Keratinocyte (primary cell): ENCODE measurements around the gene GRM1. TPM values are rescaled to one million over a fixed set of nuclear protein-coding genes. Genes with fewer than 3 reads are reported as not detected.

ENCODE experiments used
- DNase-seq: peaks from one replicate; pipeline ENCODE4 v3.0.0-alpha.2; 2011; ENCODE audit warnings: low read depth, missing footprints, low spot score
- FAIRE-seq: peaks from 2 replicates; lab custom pipeline; 2011; peaks lifted over from hg19 to GRCh38; lab: Jason Lieb, UNC
- H2AFZ ChIP-seq: 2 replicates; pipeline ENCODE4 v1.6.0; 2012; ENCODE audit warnings: low read length, control low read depth, inconsistent platforms; ENCODE audit not compliant: control insufficient read depth
- H3K27ac ChIP-seq: 2 replicates; pipeline ENCODE4 v1.5.1; 2011; ENCODE audit warnings: low read length; ENCODE audit not compliant: control insufficient read depth, insufficient read depth
- H3K27me3 ChIP-seq: 3 replicates; pipeline ENCODE4 v1.6.0; 2011; ENCODE audit warnings: low read length; ENCODE audit not compliant: control insufficient read depth, insufficient read depth; ENCODE audit errors: extremely low read depth
- H3K36me3 ChIP-seq, 2 experiments: 2 replicates in 1 of 2; 3 replicates in 1 of 2; pipeline ENCODE4 v1.5.1; 2011; ENCODE audit warnings: low read length in 2 of 2, mild to moderate bottlenecking in 1 of 2; ENCODE audit not compliant: control insufficient read depth in 2 of 2, insufficient read depth in 2 of 2; ENCODE audit errors: extremely low read depth in 1 of 2
- H3K4me1 ChIP-seq: 3 replicates; pipeline ENCODE4 v1.5.1; 2011; ENCODE audit warnings: low read length; ENCODE audit not compliant: control insufficient read depth, insufficient read depth; ENCODE audit errors: extremely low read depth
- H3K4me2 ChIP-seq: 3 replicates; pipeline ENCODE4 v1.6.0; 2011; ENCODE audit warnings: low read depth, low read length; ENCODE audit not compliant: control insufficient read depth, insufficient read depth; ENCODE audit errors: extremely low read depth
- H3K4me3 ChIP-seq, 3 experiments: fragments of 200-600 bp in 1 of 3; sonication (generic) in 1 of 3; 2 replicates in 2 of 3; 3 replicates in 1 of 3; pipeline ENCODE4 v1.5.1; 2011 to 2016; ENCODE audit warnings: low read length in 3 of 3, mild to moderate bottlenecking in 3 of 3, control low read depth in 2 of 3, inconsistent platforms in 1 of 3, low read depth in 1 of 3, mixed read lengths in 1 of 3, mixed run types in 1 of 3, moderate library complexity in 1 of 3; ENCODE audit not compliant: control insufficient read depth in 2 of 3, insufficient read depth in 2 of 3; ENCODE audit errors: extremely low read depth in 1 of 3
- H3K79me2 ChIP-seq: 2 replicates; pipeline ENCODE4 v1.6.0; 2012; ENCODE audit warnings: low read length; ENCODE audit not compliant: control insufficient read depth, insufficient read depth
- H3K9ac ChIP-seq: 3 replicates; pipeline ENCODE4 v1.6.0; 2011; ENCODE audit warnings: low read length; ENCODE audit not compliant: control insufficient read depth, insufficient read depth; ENCODE audit errors: extremely low read depth
- H3K9me1 ChIP-seq: 3 replicates; pipeline ENCODE4 v1.6.0; 2011; ENCODE audit warnings: low read length; ENCODE audit not compliant: control insufficient read depth, insufficient read depth; ENCODE audit errors: extremely low read depth
- H3K9me3 ChIP-seq: 2 replicates; pipeline ENCODE4 v1.5.1; 2012; ENCODE audit warnings: low read depth, low read length; ENCODE audit not compliant: control insufficient read depth
- H4K20me1 ChIP-seq: 3 replicates; pipeline ENCODE4 v1.6.0; 2011; ENCODE audit warnings: low read length; ENCODE audit not compliant: control insufficient read depth, insufficient read depth; ENCODE audit errors: extremely low read depth
- CTCF ChIP-seq, 3 experiments: IDR thresholded peaks in 1 of 3; conservative IDR thresholded peaks in 1 of 3; optimal IDR thresholded peaks in 1 of 3; 2 replicates in 2 of 3; 3 replicates in 1 of 3; pipeline versions ENCODE3 to v1.5.1; 2011; ENCODE audit warnings: low read length in 3 of 3, mild to moderate bottlenecking in 3 of 3, moderate library complexity in 2 of 3, control low read depth in 1 of 3, inconsistent platforms in 1 of 3; ENCODE audit not compliant: insufficient read depth in 2 of 3; ENCODE audit errors: extremely low read depth in 1 of 3
- EZH2 ChIP-seq: IDR thresholded peaks from one replicate; pipeline ENCODE4 v1.6.1; 2012; ENCODE audit warnings: inconsistent platforms, mild to moderate bottlenecking, low read length, moderate library complexity
- dilution Hi-C: fragments of 300-500 bp; cut with MboI; formaldehyde crosslinking; loops from one replicate; pipeline ENCODE4 v1.7.0; 2020; ENCODE audit warnings: low sequenced_read_pairs; ENCODE audit not compliant: extremely low pct_ligation_motif_present
- polyA plus RNA-seq, 5 experiments: library from polyadenylated mRNA; depleted of rRNA in 3 of 5; stranded (reverse) in 3 of 5; stranded (forward) in 1 of 5; unstranded in 1 of 5; fragments of >200 nt; gene quantifications; 1 replicate in 1 of 5; 2 replicates in 3 of 5; 3 replicates in 1 of 5; pipeline versions ENCODE4 v1.2.1 to v1.2.3, GENCODE V29; 2011 to 2012; ENCODE audit warnings: missing spikeins in 2 of 5, low read depth in 1 of 5, low replicate concordance in 1 of 5

The GRM1 gene
- polyA plus RNA-seq, 1 donor (not counting 4 experiments of a cell fraction or from before 2014, with no cell fraction given) = not detected

GRCh38 chr6:146212781-146213180 is 183.9 kb downstream of the GRM1 start:
- no peaks in the 10 kb centered on the region for H3K36me3 ChIP-seq
- no peaks in the 10 kb centered on the region for H3K27me3 ChIP-seq
- no peak overlapping the region for H2AFZ ChIP-seq
- H3K9ac ChIP-seq = no peak overlapping the region
- H3K9me3 ChIP-seq = no peaks in the 10 kb centered on the region
- DNase-seq (no peak), FAIRE-seq (no peak)
- no peak overlapping the region for H3K27ac ChIP-seq
- dilution Hi-C loops = no loop called here
- no peaks in the 10 kb centered on the region for H4K20me1 ChIP-seq
- H3K4me2 ChIP-seq = no peak overlapping the region
- no peak overlapping the region for H3K4me3 ChIP-seq
- no peaks in the 10 kb centered on the region for H3K79me2 ChIP-seq
- TF ChIP-seq CTCF (optimal IDR thresholded peaks at IDR 0.05 in 1 of 3, IDR thresholded peaks at IDR 0.05 in 1 of 3, conservative IDR thresholded peaks at IDR 0.05 in 1 of 3; ENCODE audit: extremely low read depth in 1 of 3, insufficient read depth in 2 of 3, low read length in 3 of 3) (no peak), EZH2 (no peak)
- H3K9me1 ChIP-seq = no peaks in the 10 kb centered on the region
- H3K4me1 ChIP-seq = no peaks in the 10 kb centered on the region

DNA sequence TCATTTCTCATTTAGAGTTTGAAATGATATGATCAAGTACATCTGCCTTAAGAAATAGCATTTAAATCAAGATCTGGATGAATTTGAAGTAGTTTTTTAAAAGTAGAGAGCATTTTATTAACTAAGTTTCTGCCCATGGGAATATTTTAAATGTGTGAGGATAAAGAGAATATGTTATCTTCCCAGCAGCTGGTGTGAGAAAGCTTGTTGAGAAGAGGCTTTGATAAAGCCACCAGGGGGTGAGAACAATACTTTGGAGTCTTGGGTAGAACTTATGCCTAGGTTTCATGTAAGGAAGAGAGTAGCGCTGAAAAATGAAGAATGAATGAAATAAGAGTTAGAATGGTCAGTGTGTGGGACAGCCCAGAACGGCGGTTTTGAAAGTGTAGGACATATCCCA is 190.2 kb downstream of the GRM1 start:
- Histone ChIP-seq H3K4me3 (no peak overlapping the region), H3K9me1 (no peaks in the 10 kb centered on the region), H3K4me2 (no peak overlapping the region), H3K27me3 (no peaks in the 10 kb centered on the region), H3K79me2 (no peaks in the 10 kb centered on the region), H3K9me3 (no peaks in the 10 kb centered on the region), H4K20me1 (no peaks in the 10 kb centered on the region), H3K27ac (no peak overlapping the region), H3K9ac (no peak overlapping the region), H3K4me1 (no peaks in the 10 kb centered on the region), H3K36me3 (no peaks in the 10 kb centered on the region), H2AFZ (no peak overlapping the region)
- dilution Hi-C loops = no loop called here
- FAIRE-seq = no peak
- DNase-seq = no peak
- TF ChIP-seq CTCF (optimal IDR thresholded peaks at IDR 0.05 in 1 of 3, IDR thresholded peaks at IDR 0.05 in 1 of 3, conservative IDR thresholded peaks at IDR 0.05 in 1 of 3; ENCODE audit: extremely low read depth in 1 of 3, insufficient read depth in 2 of 3, low read length in 3 of 3) (no peak), EZH2 (no peak)
